ENCODE results near the gene ARHGAP36. TPM values are rescaled to one million over a fixed set of nuclear protein-coding genes. Genes with fewer than 3 reads are reported as not detected.

ARHGAP36 gene
- total and polyA plus RNA-seq, 9 of the 15 experiments (the other 6 are each of a cell fraction or from before 2014, with no cell fraction given) = not detected

DNA sequence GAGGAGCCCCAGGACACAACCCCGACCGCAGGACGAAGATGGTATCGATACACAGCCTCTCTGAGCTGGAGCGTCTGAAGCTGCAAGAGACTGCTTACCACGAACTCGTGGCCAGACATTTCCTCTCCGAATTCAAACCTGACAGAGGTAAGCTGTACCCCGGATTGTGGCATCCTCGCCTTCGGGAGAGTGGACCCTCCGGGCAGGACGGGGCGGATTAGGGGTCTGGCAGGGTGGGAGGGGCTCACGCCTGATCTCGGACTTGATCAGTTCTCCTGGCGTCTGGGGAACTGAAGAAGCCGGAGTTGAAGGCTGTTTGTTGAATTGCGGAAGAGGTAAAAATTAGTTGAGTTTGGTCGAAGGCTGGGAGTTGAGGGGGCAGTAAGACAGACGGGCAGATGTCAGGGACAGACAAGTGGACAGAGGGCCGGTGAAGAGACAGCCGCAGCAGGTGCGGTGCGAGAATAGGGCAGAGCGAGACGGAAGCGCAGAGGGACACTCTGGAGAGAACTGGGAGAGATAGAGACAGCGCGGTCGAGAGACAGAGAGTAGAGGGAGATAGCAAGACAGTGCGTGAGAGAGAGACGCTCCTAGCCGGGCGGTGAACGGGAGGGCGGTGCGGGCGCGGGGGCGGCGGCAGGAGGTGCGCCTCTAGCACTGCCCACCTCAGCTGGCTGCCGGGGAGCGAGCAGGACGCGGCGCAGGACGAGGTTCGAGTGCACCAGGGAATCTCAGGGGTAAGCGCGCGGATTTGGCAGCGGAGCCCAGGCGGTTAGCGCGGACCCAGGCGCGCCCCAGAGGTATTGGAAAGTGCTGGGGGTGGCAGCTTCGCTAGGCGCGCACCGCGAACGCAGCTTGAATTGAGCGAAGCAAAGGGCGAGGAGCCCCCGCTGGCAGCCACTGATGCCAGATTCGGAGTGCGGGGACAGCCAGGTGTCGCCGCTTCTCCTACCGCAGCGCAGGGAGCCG, 23.9 kb downstream of the ARHGAP36 start:
- FAIRE-seq = no peak
- no peak for DNase-seq (ENCODE audit: extremely low read depth in 1 of 4, low spot score in 3 of 4)
- intact Hi-C loops (cut with micrococcal nuclease) = no loop called here

More for the DNA sequence above, 23.9 kb downstream of the ARHGAP36 start:
- TF ChIP-seq ZNF12 (CRISPR knock-in tag; IDR thresholded peaks at IDR 0.05) (no peak), ATF1 (CRISPR knock-in tag; IDR thresholded peaks at IDR 0.05) (no peak), ATF1 (tag; IDR thresholded peaks at IDR 0.05) (no peak)
- TF ChIP-seq, protein P1, sequence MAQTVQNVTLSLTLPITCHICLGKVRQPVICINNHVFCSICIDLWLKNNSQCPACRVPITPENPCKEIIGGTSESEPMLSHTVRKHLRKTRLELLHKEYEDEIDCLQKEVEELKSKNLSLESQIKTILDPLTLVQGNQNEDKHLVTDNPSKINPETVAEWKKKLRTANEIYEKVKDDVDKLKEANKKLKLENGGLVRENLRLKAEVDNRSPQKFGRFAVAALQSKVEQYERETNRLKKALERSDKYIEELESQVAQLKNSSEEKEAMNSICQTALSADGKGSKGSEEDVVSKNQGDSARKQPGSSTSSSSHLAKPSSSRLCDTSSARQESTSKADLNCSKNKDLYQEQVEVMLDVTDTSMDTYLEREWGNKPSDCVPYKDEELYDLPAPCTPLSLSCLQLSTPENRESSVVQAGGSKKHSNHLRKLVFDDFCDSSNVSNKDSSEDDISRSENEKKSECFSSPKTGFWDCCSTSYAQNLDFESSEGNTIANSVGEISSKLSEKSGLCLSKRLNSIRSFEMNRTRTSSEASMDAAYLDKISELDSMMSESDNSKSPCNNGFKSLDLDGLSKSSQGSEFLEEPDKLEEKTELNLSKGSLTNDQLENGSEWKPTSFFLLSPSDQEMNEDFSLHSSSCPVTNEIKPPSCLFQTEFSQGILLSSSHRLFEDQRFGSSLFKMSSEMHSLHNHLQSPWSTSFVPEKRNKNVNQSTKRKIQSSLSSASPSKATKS (CRISPR knock-in tag; IDR thresholded peaks at IDR 0.05) = no peak
- CTCF ChIA-PET (ENCODE audit: low intra/inter-chr PET ratio) = no interaction called here
- Histone ChIP-seq H2AFZ (ENCODE audit: low read depth, low read length) (no peak overlapping the region), H3K36me3 (ENCODE audit: control insufficient read depth, insufficient read depth, low read length) (no peaks in the 10 kb centered on the region), H3K4me3 (no peak overlapping the region), H3K9me3 (replicated peaks; ENCODE audit: control insufficient read depth, insufficient read depth, low read depth, low read length) (no peaks in the 10 kb centered on the region), H3K79me2 (ENCODE audit: control insufficient read depth, insufficient read depth, low read length) (no peaks in the 10 kb centered on the region), H3K4me1 (replicated peaks in 1 of 2; ENCODE audit: control insufficient read depth in 2 of 2, insufficient read depth in 2 of 2, low read length in 2 of 2) (peaks cover 0 to 10% of the 10 kb centered on the region in 2 experiments; a peak in 2 of 5 replicates), H4K20me1 (replicated peaks; ENCODE audit: control insufficient read depth, insufficient read depth, low read length) (no peaks in the 10 kb centered on the region), H3K27ac (ENCODE audit: extremely low read depth, low read depth, low read length) (no peak overlapping the region), H3K4me2 (ENCODE audit: insufficient read depth, low read length) (no peak overlapping the region), H3K9ac (ENCODE audit: insufficient read depth in 1 of 2, low read depth in 2 of 2, low read length in 2 of 2) (no peak overlapping the region), H3K9me1 (ENCODE audit: control insufficient read depth, insufficient read depth, low read length) (no peaks in the 10 kb centered on the region), H3K27me3 (ENCODE audit: control insufficient read depth in 2 of 2, insufficient read depth in 2 of 2, low read length in 2 of 2) (peaks cover 0 to 27% of the 10 kb centered on the region in 2 experiments; a peak in 3 of 5 replicates)
- ATAC-seq = no peak
- BruUV-seq (replicated peaks) = no TSS peak
- 23% methylated on average over 26 of the region's 75 CpGs for WGBS (ENCODE audit: insufficient coverage, low coverage, missing lambda C conversion rate)
- in situ Hi-C loops (cut with MboI) = no loop called here
- POLR2A ChIA-PET = interaction anchor here (0.7 kb wide), 1 partner anchor 1631 kb away, joined by 3 read pairs; no protein-coding TSS in a partner anchor

Data from K562 (cell line).